Astrocyte (in vitro differentiated cells and primary cell): ENCODE data around the gene TBKBP1. TPM values are rescaled to one million over a fixed set of nuclear protein-coding genes. Genes with fewer than 3 reads are reported as not detected.
A peak's percentile ranks its signal among the peaks of the same experiment; 100 is the strongest.

ENCODE experiments used
- DNase-seq: peaks from one replicate; pipeline ENCODE4 v3.0.0-alpha.2; 2010; ENCODE audit warnings: low read depth
- FAIRE-seq: peaks from 2 replicates; lab custom pipeline; 2011; peaks lifted over from hg19 to GRCh38; lab: Jason Lieb, UNC
- H2AFZ ChIP-seq: 2 replicates; pipeline ENCODE4 v1.6.0; 2012; ENCODE audit warnings: low read depth, low read length, inconsistent platforms
- H3K27ac ChIP-seq: 2 replicates; pipeline ENCODE4 v1.5.1; 2011; ENCODE audit warnings: low read depth, low read length, inconsistent platforms
- H3K27me3 ChIP-seq: 2 replicates; pipeline ENCODE4 v1.6.0; 2011; ENCODE audit warnings: low read length, inconsistent platforms; ENCODE audit not compliant: insufficient read depth
- H3K36me3 ChIP-seq: 2 replicates; pipeline ENCODE4 v1.5.1; 2011; ENCODE audit warnings: low read length, inconsistent platforms; ENCODE audit not compliant: insufficient read depth
- H3K4me1 ChIP-seq: 2 replicates; pipeline ENCODE4 v1.5.1; 2011; ENCODE audit warnings: low read length, inconsistent platforms; ENCODE audit not compliant: insufficient read depth
- H3K4me2 ChIP-seq: 2 replicates; pipeline ENCODE4 v1.6.0; 2012; ENCODE audit warnings: low read length, inconsistent platforms
- H3K4me3 ChIP-seq: 2 replicates; pipeline ENCODE4 v1.5.1; 2011; ENCODE audit warnings: low read depth, mild to moderate bottlenecking, low read length, inconsistent platforms; ENCODE audit not compliant: insufficient read depth
- H3K79me2 ChIP-seq: 2 replicates; pipeline ENCODE4 v1.6.0; 2012; ENCODE audit warnings: mild to moderate bottlenecking, low read length, inconsistent platforms; ENCODE audit not compliant: insufficient read depth
- H3K9ac ChIP-seq: 2 replicates; pipeline ENCODE4 v1.6.0; 2012; ENCODE audit warnings: mild to moderate bottlenecking, low read length, inconsistent platforms
- H3K9me3 ChIP-seq: 2 replicates; pipeline ENCODE4 v1.5.1; 2012; ENCODE audit warnings: low read depth, mild to moderate bottlenecking, low read length, inconsistent platforms; ENCODE audit not compliant: insufficient read depth
- H4K20me1 ChIP-seq: 2 replicates; pipeline ENCODE4 v1.6.0; 2012; ENCODE audit warnings: low read length, inconsistent platforms; ENCODE audit not compliant: insufficient read depth
- H3K27ac Mint-ChIP-seq: one replicate; pipeline ENCODE4 v1.8.0; 2021; ENCODE audit warnings: mild to moderate bottlenecking, mixed read lengths; ENCODE audit not compliant: unreplicated experiment
- H3K27me3 Mint-ChIP-seq: one replicate; pipeline ENCODE4 v1.8.0; 2021; ENCODE audit warnings: low read depth, mixed read lengths; ENCODE audit not compliant: unreplicated experiment
- H3K36me3 Mint-ChIP-seq: one replicate; pipeline ENCODE4 v1.8.0; 2021; ENCODE audit warnings: low read depth, mixed read lengths; ENCODE audit not compliant: unreplicated experiment
- H3K4me1 Mint-ChIP-seq: one replicate; pipeline ENCODE4 v1.8.0; 2021; ENCODE audit warnings: low read depth, mixed read lengths; ENCODE audit not compliant: unreplicated experiment
- H3K4me3 Mint-ChIP-seq: one replicate; pipeline ENCODE4 v1.8.0; 2021; ENCODE audit warnings: mild to moderate bottlenecking, moderate library complexity, mixed read lengths; ENCODE audit not compliant: unreplicated experiment
- H3K9me3 Mint-ChIP-seq: one replicate; pipeline ENCODE4 v1.8.0; 2021; ENCODE audit warnings: mild to moderate bottlenecking, mixed read lengths; ENCODE audit not compliant: unreplicated experiment
- CTCF ChIP-seq: IDR thresholded peaks from 2 replicates; pipeline ENCODE4 v1.5.1; 2011; ENCODE audit warnings: low read depth, mild to moderate bottlenecking, inconsistent platforms, low read length, moderate library complexity; ENCODE audit not compliant: insufficient read depth
- EZH2 ChIP-seq: IDR thresholded peaks from 2 replicates; pipeline ENCODE4 v1.6.1; 2012; ENCODE audit warnings: mild to moderate bottlenecking, low read length, inconsistent platforms; ENCODE audit not compliant: insufficient read depth
- total RNA-seq: library from RNA; stranded (reverse); gene quantifications from 2 replicates; pipeline ENCODE4 v1.2.1, GENCODE V29; 2021

TBKBP1 gene
- total RNA-seq, 1 donor from 2014 or later = 26.7 TPM

GRCh38 chr17:47697906-47698711 is 4.1 kb downstream of the TBKBP1 start:
- H3K79me2 ChIP-seq = no peaks in the 10 kb centered on the region
- no peak overlapping the region for H3K4me3 ChIP-seq
- no peak overlapping the region for H2AFZ ChIP-seq
- FAIRE-seq (no peak), DNase-seq (no peak)
- Mint-ChIP-seq H3K36me3 (peaks cover 15% of the 10 kb centered on the region), H3K27me3 (no peaks in the 10 kb centered on the region), H3K9me3 (no peaks in the 10 kb centered on the region), H3K4me1 (peaks cover 12% of the 10 kb centered on the region), H3K27ac (no peak overlapping the region), H3K4me3 (no peak overlapping the region)
- H3K9ac ChIP-seq = no peak overlapping the region
- peaks cover 9% of the 10 kb centered on the region for H3K4me1 ChIP-seq
- no peak overlapping the region for H3K4me2 ChIP-seq
- no peaks in the 10 kb centered on the region for H3K36me3 ChIP-seq
- H3K9me3 ChIP-seq = no peaks in the 10 kb centered on the region
- no peaks in the 10 kb centered on the region for H3K27me3 ChIP-seq
- TF ChIP-seq EZH2 = no peak
- H4K20me1 ChIP-seq = peaks cover 49% of the 10 kb centered on the region
- H3K27ac ChIP-seq = no peak overlapping the region

GRCh38 chr17:47698749-47699535 is 5.0 kb downstream of the TBKBP1 start:
- Histone ChIP-seq H3K27me3 (peaks cover 7% of the 10 kb centered on the region), H3K27ac (no peak overlapping the region), H3K79me2 (no peaks in the 10 kb centered on the region), H3K9ac (no peak overlapping the region), H3K4me3 (no peak overlapping the region), H3K9me3 (no peaks in the 10 kb centered on the region), H3K36me3 (no peaks in the 10 kb centered on the region), H3K4me1 (peaks cover 8% of the 10 kb centered on the region), H4K20me1 (peaks cover 49% of the 10 kb centered on the region), H3K4me2 (no peak overlapping the region), H2AFZ (no peak overlapping the region)
- Mint-ChIP-seq H3K4me1 (peaks cover 8% of the 10 kb centered on the region), H3K9me3 (no peaks in the 10 kb centered on the region), H3K36me3 (peaks cover 20% of the 10 kb centered on the region), H3K27me3 (no peaks in the 10 kb centered on the region), H3K27ac (no peak overlapping the region), H3K4me3 (no peak overlapping the region)
- TF ChIP-seq CTCF = peak; percentile 57
- no peak for TF ChIP-seq EZH2
- DNase-seq (no peak), FAIRE-seq (no peak)

- Histone ChIP-seq H3K4me2 (no peak overlapping the region), H3K4me1 (peaks cover 8% of the 10 kb centered on the region), H3K9me3 (no peaks in the 10 kb centered on the region), H3K79me2 (no peaks in the 10 kb centered on the region), H3K27me3 (peaks cover 7% of the 10 kb centered on the region), H3K36me3 (no peaks in the 10 kb centered on the region), H3K27ac (no peak overlapping the region), H2AFZ (no peak overlapping the region), H3K9ac (no peak overlapping the region), H3K4me3 (no peak overlapping the region), H4K20me1 (peaks cover 49% of the 10 kb centered on the region)
- Mint-ChIP-seq H3K27ac (no peak overlapping the region), H3K9me3 (no peaks in the 10 kb centered on the region), H3K36me3 (peaks cover 21% of the 10 kb centered on the region), H3K27me3 (no peaks in the 10 kb centered on the region), H3K4me1 (peaks cover 8% of the 10 kb centered on the region), H3K4me3 (no peak overlapping the region)
- no peak for FAIRE-seq
- TF ChIP-seq CTCF (no peak), EZH2 (no peak)
- no peak for DNase-seq
Observed at GRCh38 chr17:47699536-47699840, 5.5 kb downstream of the TBKBP1 start.
